H9 (cell line): ENCODE results near the gene DEPDC1B. TPM values are rescaled to one million over a fixed set of nuclear protein-coding genes. Genes with fewer than 3 reads are reported as not detected.

Experiments used
- DNase-seq: peaks from one replicate; pipeline ENCODE4 v3.0.0-alpha.2; 2017
- H2AFZ ChIP-seq: one replicate; pipeline ENCODE4 v1.6.1; 2013; ENCODE audit warnings: mild to moderate bottlenecking, low read length, control low read depth, moderate library complexity
- H2AK5ac ChIP-seq: 2 replicates; pipeline ENCODE4 v1.6.1; 2013; ENCODE audit warnings: low read length, control low read depth, mixed read lengths; ENCODE audit not compliant: insufficient read length
- H2BK120ac ChIP-seq: one replicate; pipeline ENCODE4 v1.6.1; 2013; ENCODE audit warnings: low read depth, mild to moderate bottlenecking, low read length, control low read depth, inconsistent platforms; ENCODE audit not compliant: poor library complexity, severe bottlenecking
- H2BK12ac ChIP-seq: 2 replicates; pipeline ENCODE4 v1.6.1; 2013; ENCODE audit warnings: low read length, control low read depth, mixed read lengths, low read depth; ENCODE audit not compliant: insufficient read length
- H2BK15ac ChIP-seq: 2 replicates; pipeline ENCODE4 v1.6.1; 2013; ENCODE audit warnings: low read depth, low read length, control low read depth
- H2BK20ac ChIP-seq: one replicate; pipeline ENCODE4 v1.6.1; 2013; ENCODE audit warnings: low read depth, mild to moderate bottlenecking, low read length, control low read depth, inconsistent platforms; ENCODE audit not compliant: poor library complexity, severe bottlenecking
- H2BK5ac ChIP-seq: 2 replicates; pipeline ENCODE4 v1.6.1; 2013; ENCODE audit warnings: low read length, control low read depth, mixed read lengths; ENCODE audit not compliant: insufficient read length
- H3K14ac ChIP-seq: 2 replicates; pipeline ENCODE4 v1.6.1; 2013; ENCODE audit warnings: low read length, control low read depth; ENCODE audit not compliant: insufficient read depth
- H3K18ac ChIP-seq: 2 replicates; pipeline ENCODE4 v1.6.1; 2013; ENCODE audit warnings: low read depth, mild to moderate bottlenecking, mixed read lengths, low read length, control low read depth; ENCODE audit not compliant: insufficient read length
- H3K23ac ChIP-seq: 2 replicates; pipeline ENCODE4 v1.6.1; 2013; ENCODE audit warnings: low read length, control low read depth, mixed read lengths, low read depth; ENCODE audit not compliant: insufficient read length
- H3K23me2 ChIP-seq: 2 replicates; pipeline ENCODE4 v1.6.1; 2013; ENCODE audit warnings: low read depth, mild to moderate bottlenecking, mixed read lengths, low read length, control low read depth; ENCODE audit not compliant: insufficient read length, poor library complexity, severe bottlenecking
- H3K27ac ChIP-seq: 2 replicates; pipeline ENCODE4 v1.5.1; 2013; ENCODE audit warnings: low read length, control low read depth, mixed read lengths, low read depth; ENCODE audit not compliant: insufficient read length
- H3K27me3 ChIP-seq: 2 replicates; pipeline ENCODE4 v1.6.1; 2013; ENCODE audit warnings: low read length, control low read depth, inconsistent platforms; ENCODE audit not compliant: insufficient read depth
- H3K4ac ChIP-seq: 2 replicates; pipeline ENCODE4 v1.6.1; 2013; ENCODE audit warnings: low read depth, mild to moderate bottlenecking, control low read depth, inconsistent platforms, low read length, moderate library complexity
- H3K4me1 ChIP-seq: 2 replicates; pipeline ENCODE4 v1.6.1; 2013; ENCODE audit warnings: low read length, control low read depth, inconsistent platforms; ENCODE audit not compliant: insufficient read depth
- H3K4me2 ChIP-seq: 2 replicates; pipeline ENCODE4 v1.6.1; 2013; ENCODE audit warnings: low read length, control low read depth, mixed read lengths; ENCODE audit not compliant: insufficient read length, insufficient read depth
- H3K56ac ChIP-seq: 2 replicates; pipeline ENCODE4 v1.6.1; 2013; ENCODE audit warnings: low read depth, mild to moderate bottlenecking, mixed read lengths, low read length, control low read depth; ENCODE audit not compliant: insufficient read length
- H3K79me1 ChIP-seq: 2 replicates; pipeline ENCODE4 v1.6.1; 2013; ENCODE audit warnings: low read depth, mild to moderate bottlenecking, moderate library complexity, low read length, control low read depth, inconsistent platforms; ENCODE audit not compliant: insufficient read depth, poor library complexity, severe bottlenecking
- H3K79me2 ChIP-seq: 2 replicates; pipeline ENCODE4 v1.6.1; 2013; ENCODE audit warnings: low read length, control low read depth, inconsistent platforms; ENCODE audit not compliant: insufficient read depth
- H3K9ac ChIP-seq: 2 replicates; pipeline ENCODE4 v1.6.1; 2013; ENCODE audit warnings: low read length, control low read depth, mixed read lengths; ENCODE audit not compliant: insufficient read length; ENCODE audit errors: extremely low read depth
- H3K9me3 ChIP-seq: one replicate; pipeline ENCODE4 v1.6.1; 2013; ENCODE audit warnings: low read depth, low read length, inconsistent platforms; ENCODE audit not compliant: control insufficient read depth
- H3T11ph ChIP-seq: one replicate; pipeline ENCODE4 v1.6.1; 2013; ENCODE audit warnings: mild to moderate bottlenecking, low read length, control low read depth, inconsistent platforms
- H4K20me1 ChIP-seq: one replicate; pipeline ENCODE4 v1.6.1; 2013; ENCODE audit not compliant: control insufficient read depth, insufficient read length, insufficient read depth
- H4K5ac ChIP-seq: 2 replicates; pipeline ENCODE4 v1.6.1; 2013; ENCODE audit warnings: low read depth, mild to moderate bottlenecking, mixed read lengths, low read length, control low read depth; ENCODE audit not compliant: insufficient read length
- H4K8ac ChIP-seq: replicated peaks from 2 replicates; pipeline ENCODE4 v1.6.1; 2013; ENCODE audit warnings: low read length, control low read depth, mixed read lengths, low read depth; ENCODE audit not compliant: insufficient read length
- H4K91ac ChIP-seq: 2 replicates; pipeline ENCODE4 v1.6.1; 2013; ENCODE audit warnings: low read depth, mild to moderate bottlenecking, moderate library complexity, mixed read lengths, low read length, control low read depth; ENCODE audit not compliant: insufficient read length
- H3K27ac Mint-ChIP-seq, 3 experiments: 2 replicates in 2 of 3; 3 replicates in 1 of 3; pipeline ENCODE4 v1.8.0; 2020 to 2021; ENCODE audit warnings: mixed read lengths in 3 of 3, mild to moderate bottlenecking in 1 of 3, moderate library complexity in 1 of 3
- H3K27me3 Mint-ChIP-seq: 2 replicates; pipeline ENCODE4 v1.8.0; 2021; ENCODE audit warnings: low read depth, mild to moderate bottlenecking, moderate library complexity, mixed read lengths
- H3K36me3 Mint-ChIP-seq, 3 experiments: 2 replicates in 2 of 3; 3 replicates in 1 of 3; pipeline ENCODE4 v1.8.0; 2020 to 2021; ENCODE audit warnings: low read depth in 3 of 3, mixed read lengths in 3 of 3; ENCODE audit not compliant: insufficient read depth in 1 of 3
- H3K4me1 Mint-ChIP-seq, 2 experiments: 2 replicates each; pipeline ENCODE4 v1.8.0; 2020; ENCODE audit warnings: mixed read lengths in 2 of 2
- H3K4me3 Mint-ChIP-seq, 2 experiments: 2 replicates in 1 of 2; 3 replicates in 1 of 2; pipeline ENCODE4 v1.8.0; 2020 to 2021; ENCODE audit warnings: mild to moderate bottlenecking in 2 of 2, mixed read lengths in 2 of 2, moderate library complexity in 1 of 2
- H3K9me3 Mint-ChIP-seq, 2 experiments: 2 replicates in 1 of 2; 3 replicates in 1 of 2; pipeline ENCODE4 v1.8.0; 2020; ENCODE audit warnings: mild to moderate bottlenecking in 2 of 2, mixed read lengths in 2 of 2, moderate library complexity in 1 of 2
- total RNA-seq: library from RNA; stranded (reverse); gene quantifications from 2 replicates; pipeline ENCODE4 v1.2.1, GENCODE V29; 2021
- TF ChIP-seq, protein P1 (sequence below): fragments of 200-600 bp; sonication (generic); conservative IDR thresholded peaks from 3 replicates; pipeline ENCODE4 v1.8.0; 2021; ENCODE audit warnings: antibody characterized with exemption, mild to moderate bottlenecking

Gene DEPDC1B
- total RNA-seq, 1 experiment from 2014 or later = 49.0 TPM

DNA sequence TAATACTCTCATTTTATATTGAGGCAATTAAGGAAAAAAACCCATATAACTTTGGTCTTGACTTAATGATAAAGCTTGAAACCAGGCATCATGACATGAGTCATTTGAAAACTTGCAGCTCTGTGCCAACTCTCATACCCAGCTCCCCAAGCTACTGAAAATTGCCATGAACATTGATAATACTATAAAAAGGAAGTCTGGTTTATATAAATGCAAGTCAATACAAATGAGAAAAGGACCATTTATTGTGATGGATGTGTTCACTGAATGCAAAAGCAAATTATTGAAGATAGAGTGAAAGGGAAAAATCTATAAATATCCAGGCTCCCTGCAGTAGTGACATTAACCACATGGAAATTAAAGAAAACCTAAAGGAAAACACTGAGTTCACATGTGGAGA lies 116.3 kb downstream of the DEPDC1B start:
- Mint-ChIP-seq H3K27me3 (no peaks in the 10 kb centered on the region), H3K27ac (no peak overlapping the region), H3K36me3 (peaks cover 8 to 18% (median 13%) of the 10 kb centered on the region in 3 experiments), H3K9me3 (peaks cover 3 to 7% of the 10 kb centered on the region in 2 experiments; a peak in 3 of 5 replicates), H3K4me3 (no peak overlapping the region), H3K4me1 (no peaks in the 10 kb centered on the region)
- H2BK120ac ChIP-seq = no peak overlapping the region
- H2BK12ac ChIP-seq = no peak overlapping the region
- no peaks in the 10 kb centered on the region for H3K9me3 ChIP-seq
- no peak overlapping the region for H3K27ac ChIP-seq
- no peak overlapping the region for H3K9ac ChIP-seq
- no peaks in the 10 kb centered on the region for H3K79me1 ChIP-seq
- H3K14ac ChIP-seq = no peak overlapping the region
- H3K79me2 ChIP-seq = no peaks in the 10 kb centered on the region
- no peak for DNase-seq
- no peaks in the 10 kb centered on the region for H3K4me1 ChIP-seq
- H4K8ac ChIP-seq = no peak overlapping the region
- H3K23ac ChIP-seq = no peak overlapping the region
- H3K4me2 ChIP-seq = no peak overlapping the region
- H3T11ph ChIP-seq = no peak overlapping the region
- no peak overlapping the region for H4K91ac ChIP-seq
- no peak overlapping the region for H2BK5ac ChIP-seq
- H2BK15ac ChIP-seq = no peak overlapping the region
- no peak overlapping the region for H4K5ac ChIP-seq
- no peak overlapping the region for H3K56ac ChIP-seq
- no peak overlapping the region for H3K18ac ChIP-seq
- H4K20me1 ChIP-seq = no peaks in the 10 kb centered on the region
- no peaks in the 10 kb centered on the region for H3K27me3 ChIP-seq
- no peak overlapping the region for H2BK20ac ChIP-seq
- H2AK5ac ChIP-seq = no peak overlapping the region
- no peak overlapping the region for H3K4ac ChIP-seq
- H2AFZ ChIP-seq = no peak overlapping the region
- H3K23me2 ChIP-seq = no peaks in the 10 kb centered on the region
- TF ChIP-seq, protein P1, sequence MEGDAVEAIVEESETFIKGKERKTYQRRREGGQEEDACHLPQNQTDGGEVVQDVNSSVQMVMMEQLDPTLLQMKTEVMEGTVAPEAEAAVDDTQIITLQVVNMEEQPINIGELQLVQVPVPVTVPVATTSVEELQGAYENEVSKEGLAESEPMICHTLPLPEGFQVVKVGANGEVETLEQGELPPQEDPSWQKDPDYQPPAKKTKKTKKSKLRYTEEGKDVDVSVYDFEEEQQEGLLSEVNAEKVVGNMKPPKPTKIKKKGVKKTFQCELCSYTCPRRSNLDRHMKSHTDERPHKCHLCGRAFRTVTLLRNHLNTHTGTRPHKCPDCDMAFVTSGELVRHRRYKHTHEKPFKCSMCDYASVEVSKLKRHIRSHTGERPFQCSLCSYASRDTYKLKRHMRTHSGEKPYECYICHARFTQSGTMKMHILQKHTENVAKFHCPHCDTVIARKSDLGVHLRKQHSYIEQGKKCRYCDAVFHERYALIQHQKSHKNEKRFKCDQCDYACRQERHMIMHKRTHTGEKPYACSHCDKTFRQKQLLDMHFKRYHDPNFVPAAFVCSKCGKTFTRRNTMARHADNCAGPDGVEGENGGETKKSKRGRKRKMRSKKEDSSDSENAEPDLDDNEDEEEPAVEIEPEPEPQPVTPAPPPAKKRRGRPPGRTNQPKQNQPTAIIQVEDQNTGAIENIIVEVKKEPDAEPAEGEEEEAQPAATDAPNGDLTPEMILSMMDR = no peak
